NCI-H187 treated with DMSO at 0.1 percent for 48 hours (cell line): ENCODE results near the gene TESPA1.

ENCODE experiments used
- DNase-seq: peaks from one replicate; lab custom pipeline; 2025; lab: John Stamatoyannopoulos, UW

Gene TESPA1

DNA sequence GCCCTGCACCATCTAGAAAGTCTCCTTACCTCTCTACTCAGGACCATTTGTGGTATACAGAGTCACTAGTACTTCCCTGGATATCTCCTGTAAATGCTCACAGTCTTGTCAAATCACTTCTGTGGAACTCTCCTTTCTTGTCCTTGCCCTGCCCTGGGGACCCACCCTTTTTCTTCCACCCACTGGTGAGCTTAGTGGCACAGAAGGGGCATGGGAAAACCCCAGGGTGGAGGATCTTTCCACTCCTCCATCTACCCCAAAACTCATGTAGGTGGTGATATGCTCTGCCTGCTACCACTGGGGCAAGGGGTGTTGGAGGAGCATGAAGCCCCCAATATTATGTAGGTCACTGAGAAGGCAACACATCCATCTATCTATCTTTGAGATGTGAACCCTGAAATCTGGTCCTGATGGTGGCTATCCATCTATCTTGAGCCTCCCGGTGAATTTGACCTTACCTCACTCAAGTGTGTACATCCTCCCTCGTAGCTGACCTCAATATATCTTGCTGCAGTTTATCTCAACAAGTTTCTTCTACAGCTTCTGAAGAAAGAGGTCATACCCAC lies 943 bp downstream of the TESPA1 start:
- DNase-seq = no peak

DNA sequence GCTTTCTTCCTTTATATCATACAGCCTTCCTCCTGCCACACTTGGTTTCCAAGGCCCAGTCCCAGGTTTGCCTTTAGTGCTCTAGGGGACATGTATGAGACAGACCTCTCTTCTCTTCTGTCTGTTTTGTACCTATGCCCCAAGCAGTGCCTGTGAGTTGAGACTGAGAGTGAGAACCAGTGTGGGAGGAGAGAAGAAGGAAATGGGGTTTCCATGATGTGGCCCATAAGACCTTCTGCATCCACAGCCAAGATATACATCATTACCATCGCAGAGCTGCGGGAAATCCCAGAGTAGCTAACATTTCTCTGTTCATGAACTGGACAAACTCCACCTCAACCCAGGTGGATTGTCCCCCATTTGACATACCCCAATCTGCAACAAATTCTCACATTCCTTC lies 2.8 kb downstream of the TESPA1 start:
- DNase-seq = no peak

DNA sequence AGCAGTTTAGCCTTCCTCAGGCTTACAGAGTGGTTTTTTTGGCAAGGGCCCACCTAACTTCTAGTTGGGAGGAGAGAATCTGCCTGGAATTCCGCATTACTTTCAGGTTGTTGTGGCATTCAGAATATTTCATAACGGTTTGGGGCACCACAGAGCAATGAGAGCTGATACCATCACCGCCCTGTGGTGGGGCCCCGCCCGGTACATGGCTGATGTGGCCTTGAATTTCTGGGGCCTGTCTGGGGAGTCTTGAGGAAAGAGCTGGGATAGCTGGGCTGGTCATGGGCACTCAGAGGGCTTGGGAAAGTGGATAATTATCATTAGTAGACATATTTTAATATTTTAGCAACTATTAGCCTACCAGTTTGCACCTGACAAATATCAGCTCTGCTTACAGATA lies 4.2 kb downstream of the TESPA1 start:
- no peak for DNase-seq

DNA sequence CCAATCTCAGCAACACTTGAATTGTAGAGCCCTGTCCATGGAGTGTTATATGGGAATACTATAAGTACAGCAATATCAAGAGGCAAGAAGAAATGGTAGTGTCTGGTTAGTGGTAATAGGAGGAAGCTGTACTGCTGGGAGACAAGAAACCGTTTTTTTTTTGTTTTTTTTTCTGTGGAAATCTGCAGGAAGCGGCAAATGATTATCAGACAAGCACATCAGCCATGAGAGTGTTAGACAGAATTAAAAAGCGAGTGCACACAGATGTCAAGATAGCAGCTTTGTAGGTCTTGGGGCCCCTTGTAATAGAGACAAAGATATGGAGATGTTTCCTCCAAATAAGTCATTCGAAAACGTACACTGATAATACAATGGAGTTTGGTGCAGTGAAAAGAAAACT lies 6.7 kb downstream of the TESPA1 start:
- DNase-seq = no peak

DNA sequence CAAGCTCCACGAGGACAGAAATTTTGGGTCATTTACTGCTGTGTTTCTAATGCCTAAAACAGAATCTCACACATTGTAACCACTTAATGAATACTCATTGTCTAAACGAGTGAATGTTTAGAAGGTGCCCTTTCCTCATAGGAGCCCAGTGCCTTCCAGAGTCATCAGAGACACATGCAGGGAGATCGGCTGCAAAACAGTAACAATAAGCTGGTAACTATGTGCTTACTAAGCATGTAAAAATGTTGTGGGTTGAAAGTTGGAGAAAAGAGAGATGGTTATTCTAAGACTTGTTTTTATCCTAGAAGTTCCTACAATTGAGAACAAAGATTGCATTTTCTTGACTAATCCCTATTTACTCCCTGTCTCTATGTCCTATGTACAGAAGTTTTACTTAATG lies 7.4 kb downstream of the TESPA1 start:
- DNase-seq = no peak

DNA sequence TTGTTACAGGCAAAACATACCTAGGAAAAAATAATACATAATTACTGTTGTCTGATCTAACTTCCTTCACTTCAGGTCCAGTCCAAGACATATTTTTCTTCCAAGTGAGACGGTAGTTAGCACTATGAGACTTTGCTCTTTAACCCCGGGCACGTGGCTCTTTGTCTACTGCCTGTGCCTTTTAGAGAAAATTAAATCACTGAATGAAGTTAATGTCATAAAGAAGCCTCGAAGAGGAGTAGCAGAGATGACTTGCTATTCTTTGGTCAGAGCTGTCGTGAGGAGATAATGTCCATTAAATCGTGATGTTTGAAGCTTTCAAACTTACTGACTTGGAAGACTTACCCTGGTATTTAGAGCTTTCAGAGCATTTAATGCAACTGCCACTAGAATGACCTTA lies 8.7 kb downstream of the TESPA1 start:
- DNase-seq = no peak

DNA sequence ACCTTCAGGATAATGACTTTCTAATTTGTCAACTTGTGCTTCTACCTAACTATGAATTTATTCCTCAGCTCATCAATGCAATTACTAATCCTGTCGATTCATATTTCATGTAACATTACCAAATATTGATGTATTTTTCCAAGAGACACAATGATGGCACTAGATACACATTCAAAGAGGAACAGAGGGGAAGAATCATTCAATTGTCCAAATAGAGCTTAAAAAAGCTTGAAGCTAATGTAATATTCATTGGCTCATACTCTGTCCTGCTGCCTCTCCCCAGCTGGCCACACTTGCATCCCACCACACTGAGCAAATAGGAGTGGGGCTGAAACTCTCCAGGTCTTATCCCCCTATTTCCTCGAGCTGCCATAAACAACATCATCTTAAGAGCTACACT lies 9.3 kb downstream of the TESPA1 start:
- DNase-seq = no peak

DNA sequence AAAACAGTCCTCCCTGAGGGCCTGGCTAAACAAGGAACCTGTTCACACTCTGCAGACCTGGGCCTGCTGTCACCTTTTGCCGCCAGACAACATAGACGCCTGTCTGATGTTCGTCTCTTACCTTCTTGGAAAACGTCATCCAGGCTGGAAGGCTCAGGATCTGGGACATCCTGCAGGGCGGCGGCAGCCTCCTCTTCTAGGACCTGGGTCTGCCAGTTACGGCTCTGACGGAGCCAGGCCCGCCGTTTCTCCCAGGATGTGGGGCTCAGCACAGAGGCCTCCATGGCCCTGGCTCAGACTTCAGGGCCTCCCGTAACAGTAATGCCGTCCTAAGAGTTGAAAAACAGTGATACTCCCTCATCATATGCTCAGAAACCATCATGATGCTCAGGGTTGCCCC lies 10.3 kb downstream of the TESPA1 start:
- DNase-seq = no peak

DNA sequence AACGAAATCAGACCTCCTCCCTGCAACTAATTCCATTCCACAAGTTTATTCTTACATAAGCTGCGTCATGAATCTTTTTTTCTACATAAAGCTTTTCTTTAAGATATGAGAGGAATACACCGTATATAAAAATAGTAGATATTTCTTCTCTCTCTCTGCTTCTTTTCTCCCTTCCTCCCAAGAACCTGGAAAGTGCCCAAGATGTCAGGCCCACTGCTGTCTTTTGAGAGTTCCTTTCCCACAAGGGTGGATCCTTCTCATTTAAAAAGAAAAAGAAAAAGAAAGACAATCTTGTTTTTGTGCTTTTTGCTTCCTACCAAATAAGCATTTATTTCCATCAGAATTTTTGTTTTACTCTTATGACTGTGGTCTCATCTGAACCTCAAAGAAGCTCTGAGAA lies 11.0 kb downstream of the TESPA1 start:
- DNase-seq = no peak

DNA sequence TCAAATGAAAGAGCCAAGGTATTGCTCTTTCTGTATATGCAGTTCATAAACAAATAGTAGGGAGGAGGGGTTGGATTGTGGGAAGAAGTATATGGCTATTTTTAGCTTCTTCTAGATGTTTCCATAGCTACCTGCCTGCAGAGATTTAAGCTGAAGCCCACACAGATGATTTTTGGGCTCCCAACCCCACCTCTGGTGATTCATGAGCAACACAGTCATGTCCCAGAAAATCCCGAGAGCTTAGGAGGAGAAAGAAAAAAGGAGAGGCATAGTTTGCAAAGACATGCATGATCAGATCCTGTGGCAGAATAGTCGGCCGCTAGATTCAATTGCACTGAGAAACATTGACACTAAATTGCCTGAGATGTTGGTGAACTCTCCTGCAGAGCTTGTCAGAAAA lies 13.8 kb downstream of the TESPA1 start:
- DNase-seq = no peak

DNA sequence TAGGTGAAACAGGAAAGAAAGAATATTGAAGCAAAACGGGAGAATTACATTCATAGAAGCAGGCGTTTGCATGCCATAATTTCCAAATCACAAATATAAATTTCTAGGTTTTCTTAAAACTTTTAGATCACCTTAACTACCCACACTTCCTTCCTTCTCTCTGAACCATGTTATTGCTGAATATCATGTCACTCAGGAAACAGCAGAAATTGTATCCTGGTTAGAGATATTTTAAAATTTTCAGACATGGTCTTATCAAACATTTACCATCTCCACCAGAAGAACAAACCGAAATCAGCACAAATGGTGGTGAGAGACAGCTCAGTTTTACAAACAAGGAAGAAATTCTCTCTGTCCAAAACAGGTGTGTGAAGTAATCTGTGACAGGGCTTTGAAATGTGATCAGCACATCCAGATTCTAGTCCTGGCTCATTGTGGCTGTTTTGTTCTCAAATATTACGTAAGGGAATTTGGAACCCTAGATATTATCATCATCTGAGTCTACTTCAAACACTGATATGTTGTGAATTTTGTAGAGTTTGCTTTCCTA lies 16.3 kb downstream of the TESPA1 start:
- DNase-seq = no peak

DNA sequence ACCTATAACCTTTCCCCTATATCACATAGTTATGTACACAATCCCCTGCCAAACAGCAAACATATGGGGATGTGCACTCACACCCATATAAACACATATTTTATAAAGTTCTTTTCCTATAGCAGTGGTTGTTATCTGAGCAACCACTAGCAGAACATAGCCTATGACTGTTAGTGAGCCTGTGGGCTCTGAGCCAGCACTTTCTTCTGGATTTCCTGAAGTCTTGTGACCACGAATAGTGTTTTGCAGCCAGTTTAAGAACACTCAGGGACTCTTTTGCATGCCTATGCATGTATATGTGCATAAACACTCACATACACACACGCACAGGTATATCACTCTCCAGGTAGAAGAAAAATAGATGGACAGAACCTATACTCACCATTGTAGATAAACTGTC lies 17.1 kb downstream of the TESPA1 start:
- DNase-seq = no peak

DNA sequence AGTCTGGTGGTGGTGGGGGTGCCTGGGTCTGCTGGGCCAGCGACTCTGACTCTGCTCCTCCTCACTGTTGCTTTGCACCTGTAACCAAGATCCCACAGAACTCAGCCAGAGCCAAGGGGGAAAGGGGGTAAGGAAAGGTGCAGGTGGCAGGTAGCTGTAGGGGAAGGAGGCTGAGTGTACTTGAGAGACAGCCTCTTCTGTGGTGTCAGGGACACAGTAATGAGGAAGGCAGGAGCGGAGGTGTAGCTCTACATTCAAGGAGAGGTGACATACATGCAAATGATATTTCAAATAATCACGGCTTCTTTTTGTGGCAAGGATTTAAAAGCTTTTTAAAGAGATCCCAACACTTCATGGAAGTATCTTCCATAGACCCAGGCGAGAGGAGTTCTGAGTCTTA lies 23.4 kb downstream of the TESPA1 start:
- DNase-seq = no peak

DNA sequence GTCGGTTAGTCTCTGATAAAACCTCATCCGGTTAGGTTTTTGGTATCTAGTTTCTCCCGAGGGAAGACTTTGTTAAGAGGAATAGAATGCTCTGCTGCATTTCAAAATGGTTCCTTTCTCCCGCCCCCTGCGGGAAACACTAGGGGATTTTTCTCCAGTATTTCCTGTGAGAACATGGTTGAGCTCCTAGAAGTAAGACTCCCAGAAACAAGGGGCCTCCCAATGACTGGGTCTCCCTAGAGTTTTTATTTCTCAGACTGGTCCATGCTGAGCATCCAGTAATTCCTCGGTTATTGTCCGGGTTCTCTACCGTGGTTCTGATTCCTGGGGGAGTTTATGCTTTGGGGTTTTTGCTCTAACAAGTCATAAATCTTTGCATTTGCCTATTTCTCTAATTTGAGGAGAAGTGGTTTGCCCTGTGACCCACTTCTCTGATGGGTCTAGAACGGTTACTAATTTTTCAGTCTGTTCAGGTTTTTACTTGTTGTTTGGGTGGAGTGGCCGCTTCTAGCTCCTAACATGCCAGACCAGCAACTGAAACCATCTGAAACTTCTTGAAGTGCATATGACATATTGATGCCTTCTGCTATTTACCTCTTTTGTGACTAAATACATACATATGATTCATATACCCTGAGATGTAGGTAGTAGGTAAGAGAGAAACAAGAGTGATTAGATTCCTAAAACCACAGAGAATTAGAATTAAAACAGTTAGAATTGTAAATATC lies 25.1 kb downstream of the TESPA1 start:
- DNase-seq = no peak

DNA sequence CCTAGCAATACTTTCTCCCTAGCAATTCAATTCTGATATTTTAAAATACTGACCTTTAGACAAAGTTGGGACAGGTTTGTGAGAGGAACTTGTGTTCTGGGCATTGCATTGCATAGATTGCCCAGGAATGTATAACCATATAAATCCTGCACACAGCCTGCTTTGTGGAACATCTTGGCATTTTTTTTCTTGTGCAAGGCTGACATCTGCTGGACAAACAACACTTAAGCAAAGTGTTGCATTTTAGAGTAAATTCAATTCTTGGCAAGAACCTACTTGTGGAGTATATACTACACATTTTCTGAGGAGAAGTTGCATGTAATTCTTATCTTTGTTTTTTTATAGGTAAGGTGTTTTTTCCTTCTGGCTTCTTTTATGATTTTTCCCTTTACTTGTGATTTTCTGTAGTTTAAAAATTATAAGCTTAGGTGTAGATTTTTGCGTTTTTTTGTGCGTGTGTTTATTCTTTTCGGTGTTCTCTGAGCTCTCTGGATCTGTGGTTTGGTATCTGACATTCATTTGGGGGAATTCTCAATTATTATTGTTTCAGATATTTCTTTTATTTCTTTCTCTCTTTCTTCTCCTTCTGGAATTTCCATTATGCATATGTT lies 26.4 kb downstream of the TESPA1 start:
- peak; percentile 40 for DNase-seq

DNA sequence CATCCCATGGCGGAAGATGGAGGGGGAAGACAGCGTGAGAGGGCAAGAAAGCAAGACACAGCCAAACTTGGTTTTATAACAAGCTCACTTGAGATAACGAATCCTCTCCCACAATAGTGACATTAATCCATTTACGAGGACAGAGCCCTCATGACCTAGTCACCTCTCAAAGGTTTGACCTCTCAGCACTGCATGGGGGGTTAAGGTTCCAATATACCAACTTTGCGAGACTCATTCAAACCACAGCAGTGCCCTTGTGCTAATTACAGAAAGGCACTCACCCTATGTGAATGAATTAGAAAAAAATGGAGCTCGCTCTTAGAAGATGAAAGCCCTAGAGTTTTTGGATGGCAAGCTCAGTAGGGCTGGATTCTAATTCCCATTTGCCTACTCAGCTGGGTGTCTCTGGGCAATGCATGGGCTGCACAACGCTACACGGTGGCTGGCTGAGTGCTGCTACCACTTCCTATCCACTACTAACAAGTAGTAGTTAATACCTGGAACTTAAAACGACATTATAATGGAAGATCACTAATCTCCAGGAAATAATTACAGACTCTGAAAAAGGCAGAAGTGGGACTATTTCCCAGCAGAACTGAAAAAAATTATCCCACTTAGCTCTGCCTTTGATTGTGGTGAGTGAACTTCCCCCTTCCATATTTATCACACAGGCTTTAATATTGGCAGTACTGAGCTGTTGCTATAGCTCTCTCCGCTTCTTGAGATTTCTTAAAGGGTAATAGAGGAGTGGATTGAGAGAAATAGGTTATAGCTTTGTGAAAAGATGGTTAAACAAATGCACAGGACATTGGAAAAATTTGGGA lies 27.5 kb downstream of the TESPA1 start:
- no peak for DNase-seq

DNA sequence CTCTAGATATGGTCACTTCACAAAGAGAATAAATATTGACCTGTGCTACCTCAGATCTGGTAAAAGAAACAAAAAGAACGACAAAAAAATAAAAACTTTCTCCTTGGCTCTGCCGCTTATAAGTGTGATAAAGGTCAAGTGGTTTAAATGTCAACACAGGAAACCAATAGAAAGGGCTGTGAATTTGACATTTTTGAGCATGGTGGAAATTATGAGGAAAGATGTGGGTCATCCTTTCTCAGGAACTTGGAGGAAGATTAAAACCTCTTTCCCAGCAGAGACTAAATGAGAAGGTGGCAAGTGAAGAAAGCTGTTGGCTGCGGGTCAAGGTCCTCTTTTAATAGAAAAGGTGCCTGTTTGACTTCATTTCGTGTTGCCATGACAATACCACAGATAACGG lies 28.2 kb downstream of the TESPA1 start:
- DNase-seq = no peak

DNA sequence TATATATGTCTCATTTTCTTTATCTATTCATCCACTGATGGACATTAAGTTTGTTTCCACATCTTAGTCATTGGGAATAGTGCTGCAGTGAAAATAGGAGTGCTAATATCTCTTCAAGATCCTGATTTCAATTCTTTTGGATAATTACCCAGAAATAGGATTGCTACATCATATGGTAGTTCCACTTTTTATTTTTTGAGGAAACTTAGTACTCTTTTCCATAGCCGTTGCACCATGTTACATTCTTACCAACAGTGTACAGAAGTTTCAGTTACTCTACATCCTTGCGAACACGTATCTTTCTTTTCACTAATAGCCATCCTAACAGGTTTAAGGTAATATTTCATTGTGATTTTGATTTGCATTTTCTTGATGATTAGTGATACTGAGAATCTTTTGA lies 29.8 kb downstream of the TESPA1 start:
- no peak for DNase-seq

DNA sequence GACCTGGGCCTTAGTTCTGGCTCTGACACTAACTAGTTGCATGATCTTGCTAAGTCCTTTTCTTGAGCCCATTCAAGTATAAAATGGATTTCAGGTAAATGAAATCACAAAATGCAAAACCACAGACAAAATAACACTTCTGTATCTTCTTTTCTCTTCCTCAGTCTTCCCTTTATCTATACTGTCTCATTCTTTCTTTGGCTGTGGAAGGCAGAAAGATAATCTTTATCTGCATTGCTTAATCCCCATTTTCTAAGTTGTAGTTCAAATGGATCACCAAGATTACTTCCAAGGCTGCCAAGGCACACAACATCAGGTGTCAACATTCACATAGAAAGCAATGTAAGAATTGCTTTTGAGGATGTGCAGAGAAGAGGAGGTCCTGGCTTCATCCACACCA lies 30.3 kb downstream of the TESPA1 start:
- no peak for DNase-seq

DNA sequence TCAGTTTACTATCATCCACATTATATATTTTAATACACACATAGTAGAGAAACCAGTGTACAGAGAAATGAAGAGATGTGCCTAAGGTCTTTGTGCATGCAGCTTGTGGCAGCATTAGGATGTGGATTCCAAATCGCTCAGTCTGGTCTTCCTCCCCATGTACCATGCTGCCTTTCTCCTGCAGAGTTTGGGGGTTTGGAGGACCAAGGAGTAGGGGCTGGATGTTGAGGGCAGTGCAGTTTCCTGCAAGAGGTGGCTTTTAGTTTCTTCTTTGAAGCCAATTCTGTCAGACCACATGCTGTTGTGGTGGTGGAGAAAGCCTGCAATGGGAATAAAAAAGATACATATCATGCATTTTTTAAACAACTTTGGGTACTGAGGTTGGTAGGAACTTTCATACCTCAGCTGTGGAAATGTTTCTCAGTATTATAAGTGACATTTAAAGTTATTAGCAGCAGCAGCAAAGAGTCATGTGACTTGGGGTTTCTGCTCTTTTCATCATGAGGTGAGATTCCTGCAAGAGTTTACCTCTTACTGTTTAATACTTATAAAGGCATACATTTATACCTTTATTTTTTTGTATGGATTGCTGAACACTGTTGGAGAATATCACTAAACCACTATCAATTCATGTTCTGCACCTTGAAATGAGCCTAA lies 34.4 kb downstream of the TESPA1 start:
- DNase-seq = no peak

DNA sequence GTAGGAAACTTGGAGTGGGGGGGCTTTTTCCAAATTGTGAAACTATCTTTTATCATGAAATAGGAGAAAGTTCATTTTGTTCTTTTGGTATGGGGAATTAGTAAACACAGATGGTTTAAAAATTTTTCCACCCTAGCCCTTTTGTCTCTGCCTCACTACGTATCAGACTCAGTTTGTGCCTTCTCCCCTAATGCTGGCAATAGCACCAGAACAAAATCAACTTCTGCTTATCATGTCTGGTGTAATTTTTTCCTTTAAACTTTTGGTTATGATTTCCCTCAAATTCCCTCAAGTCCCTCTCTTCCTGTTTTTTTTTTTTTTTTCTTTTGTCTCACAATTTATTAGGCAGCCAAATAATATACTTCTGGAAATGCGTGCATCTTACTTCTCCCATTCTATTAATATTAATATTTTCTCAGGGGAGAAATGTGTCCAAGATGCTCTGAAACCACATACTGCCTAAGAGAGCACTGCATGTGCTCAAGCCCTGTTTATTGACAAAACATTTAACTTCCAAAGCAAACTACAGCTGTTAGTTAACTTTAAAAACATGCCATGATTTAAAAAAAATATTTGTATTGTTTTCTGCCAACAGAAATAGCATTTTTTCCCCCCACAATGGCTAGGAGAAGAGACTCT lies 35.4 kb downstream of the TESPA1 start:
- no peak for DNase-seq

DNA sequence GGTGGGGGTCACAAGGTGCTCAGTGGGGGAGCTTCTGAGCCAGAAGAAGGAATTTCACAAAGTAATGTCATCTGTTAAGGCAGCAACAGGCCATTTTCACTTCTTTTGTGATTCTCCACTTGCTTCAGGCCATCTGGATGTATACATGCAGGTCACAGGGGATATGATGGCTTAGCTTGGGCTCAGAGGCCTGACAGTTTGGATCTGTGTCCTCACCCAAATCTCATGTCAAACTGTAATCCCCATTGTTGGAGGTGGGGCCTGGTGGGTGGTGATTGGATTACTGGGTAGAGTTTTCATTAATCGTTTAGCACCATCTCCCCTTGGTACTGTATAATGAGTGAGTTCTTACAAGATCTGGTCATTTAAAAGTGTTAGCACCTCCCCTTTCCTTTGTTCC lies 36.4 kb downstream of the TESPA1 start:
- no peak for DNase-seq
